Left ventricle myocardium inferior (tissue), 1 donor: ENCODE measurements around the gene HEPN1. TPM values are rescaled to one million over a fixed set of nuclear protein-coding genes. Genes with fewer than 3 reads are reported as not detected.

Source experiments
- total RNA-seq: library from RNA; stranded (reverse); fragmentation: NEBNext Ultra II Directional; extraction: Animal tissue kit (Norgen Biotek cat#: 25700); gene quantifications from one replicate; pipeline ENCODE4 v1.2.1, GENCODE V29; 2021
- donor health status: DM: no; HTN: yes; CAD: no; lungs with severe emphysema.

Gene HEPN1
- total RNA-seq, 1 donor from 2014 or later: not detected

Other genes starting within 250 kb of the HEPN1 start
- gene SIAE, start 245.5 kb upstream of the HEPN1 start, total RNA-seq: 68.8 TPM
- 3.0 TPM for gene SPA17, start 245.3 kb upstream of the HEPN1 start, total RNA-seq
- gene NRGN, start 179.3 kb upstream of the HEPN1 start, total RNA-seq: 5.0 TPM
- gene VSIG2, start 167.0 kb upstream of the HEPN1 start, total RNA-seq: 1.2 TPM
- 40.0 TPM for gene ESAM, start 157.0 kb upstream of the HEPN1 start, total RNA-seq
- 2.7 TPM for gene MSANTD2, start 118.8 kb upstream of the HEPN1 start, total RNA-seq
- 3.9 TPM for gene ROBO3, start 53.8 kb upstream of the HEPN1 start, total RNA-seq
- 20.7 TPM for gene ROBO4, start 21.4 kb upstream of the HEPN1 start, total RNA-seq
- gene HEPACAM, start 16.8 kb downstream of the HEPN1 start, total RNA-seq: not detected
- 0.25 TPM for gene CCDC15, start 35.0 kb downstream of the HEPN1 start, total RNA-seq
- gene SLC37A2, start 144.1 kb downstream of the HEPN1 start, total RNA-seq: 2.4 TPM
- 6.2 TPM for gene TMEM218, start 192.4 kb downstream of the HEPN1 start, total RNA-seq
- 6.2 TPM for gene PKNOX2, start 245.5 kb downstream of the HEPN1 start, total RNA-seq